Activated CD4-positive, CD25-positive, alpha-beta regulatory T cell treated with anti-CD3 and anti-CD28 coated beads, Interleukin-2, amount 50 U/mL, for 72 hours (primary cell): ENCODE measurements around the gene EVI2A.
"Not testable (repeated sequence)": the region's sequence is repeated elsewhere in the genome, so short reads cannot be mapped to it uniquely, and the experiment has no call there.

Experiments
- DNase-seq: peaks from one replicate; pipeline ENCODE4 v3.0.0; 2021

The EVI2A gene, protein sequence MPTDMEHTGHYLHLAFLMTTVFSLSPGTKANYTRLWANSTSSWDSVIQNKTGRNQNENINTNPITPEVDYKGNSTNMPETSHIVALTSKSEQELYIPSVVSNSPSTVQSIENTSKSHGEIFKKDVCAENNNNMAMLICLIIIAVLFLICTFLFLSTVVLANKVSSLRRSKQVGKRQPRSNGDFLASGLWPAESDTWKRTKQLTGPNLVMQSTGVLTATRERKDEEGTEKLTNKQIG

GRCh38 chr17:31321481-31321880 is at the start of gene EVI2A:
TSS of gene EVI2A (minus strand) at chr17:31321622. CDS start at chr17:31319013, 2,609 bp downstream.
- peak; percentile 48 for DNase-seq

DNA sequence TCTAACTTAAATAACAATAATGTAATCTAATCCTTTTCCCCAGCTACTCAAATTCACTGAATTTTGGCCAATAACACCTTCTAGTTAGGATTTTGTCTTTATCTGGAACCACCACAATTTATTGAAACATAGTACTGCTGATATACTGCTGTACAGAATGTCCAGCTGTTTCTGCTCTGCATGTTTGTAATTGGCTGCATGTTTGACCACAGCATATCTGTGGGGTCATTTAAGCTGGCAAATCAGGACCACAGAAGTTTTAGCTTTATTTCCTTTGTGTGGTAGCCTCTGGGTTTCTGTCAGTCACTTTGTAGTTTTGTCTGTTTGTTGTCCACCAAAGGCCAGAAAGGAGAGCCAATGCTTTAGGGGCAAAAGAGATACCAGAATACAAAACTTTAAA is 47.8 kb upstream of the EVI2A start:
- no peak for DNase-seq

DNA sequence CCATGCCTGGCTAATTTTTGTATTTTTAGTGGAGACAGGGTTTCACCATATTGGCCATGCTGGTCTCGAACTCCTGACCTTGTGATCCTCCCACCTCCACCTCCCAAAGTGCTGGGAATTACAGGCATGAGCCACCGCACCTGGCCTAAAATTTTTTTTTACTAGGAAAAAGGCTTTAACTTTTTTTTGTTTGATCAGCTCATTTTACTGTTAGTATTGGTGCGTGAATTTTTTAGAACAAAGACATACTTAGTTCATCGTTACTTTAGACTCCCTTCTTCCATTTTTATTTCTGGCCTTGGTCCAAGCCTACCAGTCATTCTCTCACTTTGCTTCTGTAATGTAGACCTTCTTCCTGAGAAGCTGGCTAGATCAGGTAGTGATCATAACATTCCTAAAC is 44.7 kb upstream of the EVI2A start:
- DNase-seq: no peak

GRCh38 chr17:31364012-31364411 is 42.6 kb upstream of the EVI2A start:
- no peak for DNase-seq

- DNase-seq: no peak
Measured at GRCh38 chr17:31357839-31358394, 36.5 kb upstream of the EVI2A start.

GRCh38 chr17:31357091-31357490 is 35.7 kb upstream of the EVI2A start:
- no peak for DNase-seq

- no peak for DNase-seq
Measured at GRCh38 chr17:31355935-31356334, 34.5 kb upstream of the EVI2A start.

GRCh38 chr17:31349454-31349853 is 28.0 kb upstream of the EVI2A start:
- no peak for DNase-seq

DNA sequence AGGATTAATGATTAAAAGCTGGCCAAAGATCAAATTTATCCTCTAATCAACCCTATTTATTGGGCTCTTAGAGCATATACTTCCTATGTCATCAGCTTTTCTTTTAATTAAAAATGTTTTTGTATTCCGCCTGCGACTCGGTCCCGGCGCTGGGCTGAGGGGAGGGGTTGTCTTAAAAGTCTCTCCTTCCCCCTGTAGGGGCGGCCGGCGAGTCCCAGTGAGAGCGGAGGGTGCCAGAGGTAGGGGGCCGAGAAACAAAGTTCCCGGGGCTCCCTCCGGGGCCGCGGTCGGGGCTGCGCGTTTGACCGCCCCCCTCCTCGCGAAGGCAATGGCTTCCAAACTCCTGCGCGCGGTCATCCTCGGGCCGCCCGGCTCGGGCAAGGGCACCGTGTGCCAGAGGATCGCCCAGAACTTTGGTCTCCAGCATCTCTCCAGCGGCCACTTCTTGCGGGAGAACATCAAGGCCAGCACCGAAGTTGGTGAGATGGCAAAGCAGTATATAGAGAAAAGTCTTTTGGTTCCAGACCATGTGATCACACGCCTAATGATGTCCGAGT is 23.8 kb upstream of the EVI2A start:
- not testable (repeated sequence) for DNase-seq

GRCh38 chr17:31339906-31340661 is 18.7 kb upstream of the EVI2A start:
- no peak for DNase-seq

DNA sequence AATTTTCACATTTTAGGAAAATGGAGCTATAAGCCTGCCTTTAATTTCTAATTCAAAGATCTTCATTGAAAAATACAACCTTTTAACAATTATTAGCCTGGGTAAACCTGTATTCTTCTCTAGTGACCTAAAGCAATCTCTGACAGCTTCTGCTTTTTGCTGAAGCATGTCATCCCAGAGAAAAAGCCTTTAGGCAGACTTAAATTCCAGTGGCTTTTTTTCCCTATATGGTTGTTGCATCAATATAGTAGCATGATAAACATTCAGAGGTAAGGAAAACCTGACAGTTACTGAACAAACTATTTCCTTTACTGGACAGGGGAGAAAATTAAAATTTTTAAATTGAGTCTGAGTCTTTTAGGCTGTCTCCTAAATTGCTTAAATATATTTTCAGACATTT is 7.8 kb upstream of the EVI2A start:
- DNase-seq: no peak

DNA sequence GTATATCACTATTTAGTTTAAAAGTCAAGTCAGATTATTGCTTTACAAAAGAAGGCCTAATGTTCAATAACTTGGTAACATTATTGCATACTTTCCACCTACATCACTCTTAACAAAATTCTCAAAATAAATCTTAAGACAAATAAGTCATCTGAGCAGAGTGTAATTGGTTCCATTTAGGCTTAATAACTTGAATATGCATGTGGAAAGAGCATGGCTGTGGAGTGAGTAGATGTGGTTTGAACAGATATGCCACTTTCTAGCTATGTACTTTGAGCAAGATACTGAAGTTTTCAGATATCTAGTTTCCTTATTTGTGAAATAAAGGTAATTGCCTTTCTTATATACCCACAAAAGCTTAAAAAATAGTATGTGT is 6.7 kb upstream of the EVI2A start:
- no peak for DNase-seq

DNA sequence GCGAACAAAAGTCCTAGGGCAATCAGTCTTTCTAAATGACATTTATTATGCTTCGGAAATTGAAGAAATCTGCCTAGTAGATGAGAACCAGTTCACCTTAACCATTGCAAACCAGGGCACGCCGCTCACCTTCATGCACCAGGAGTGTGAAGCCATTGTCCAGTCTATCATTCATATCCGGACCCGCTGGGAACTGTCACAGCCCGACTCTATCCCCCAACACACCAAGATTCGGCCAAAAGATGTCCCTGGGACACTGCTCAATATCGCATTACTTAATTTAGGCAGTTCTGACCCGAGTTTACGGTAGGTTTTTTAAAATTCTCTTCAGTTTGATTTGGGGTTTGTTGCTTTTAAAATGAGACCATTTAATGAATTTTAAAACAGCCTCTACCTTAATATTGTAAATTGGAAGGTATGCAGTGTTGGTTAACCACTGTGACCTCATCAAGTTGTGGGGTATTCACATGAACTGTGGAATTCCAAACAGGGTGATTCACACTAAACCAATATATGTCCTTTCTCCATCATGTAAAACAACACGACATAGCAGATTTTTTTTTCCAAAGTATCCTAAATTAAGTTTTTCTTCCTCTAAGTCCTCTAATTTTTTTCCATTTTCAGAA is 6.2 kb upstream of the EVI2A start:
- no peak for DNase-seq

- DNase-seq: no peak
Measured at GRCh38 chr17:31323551-31323950, 2.1 kb upstream of the EVI2A start.

DNA sequence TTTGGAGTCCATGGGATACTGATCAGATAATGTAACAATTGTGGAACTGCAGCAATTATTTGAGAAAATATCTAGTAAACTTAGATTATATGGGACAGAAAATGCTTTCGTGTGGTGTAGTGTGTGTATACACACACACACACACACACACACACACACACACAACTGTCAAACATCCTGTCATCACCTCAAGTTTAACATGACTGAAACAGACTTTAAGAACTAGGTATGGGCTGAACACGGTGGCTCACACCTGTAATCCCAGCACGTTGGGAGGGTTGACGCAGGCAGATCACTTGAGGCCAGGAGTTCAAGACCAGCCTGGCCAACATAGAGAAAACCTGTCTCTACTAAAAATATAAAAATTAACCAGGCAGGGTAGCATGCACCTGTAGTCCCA is 544 bp upstream of the EVI2A start:
- DNase-seq: no peak

DNA sequence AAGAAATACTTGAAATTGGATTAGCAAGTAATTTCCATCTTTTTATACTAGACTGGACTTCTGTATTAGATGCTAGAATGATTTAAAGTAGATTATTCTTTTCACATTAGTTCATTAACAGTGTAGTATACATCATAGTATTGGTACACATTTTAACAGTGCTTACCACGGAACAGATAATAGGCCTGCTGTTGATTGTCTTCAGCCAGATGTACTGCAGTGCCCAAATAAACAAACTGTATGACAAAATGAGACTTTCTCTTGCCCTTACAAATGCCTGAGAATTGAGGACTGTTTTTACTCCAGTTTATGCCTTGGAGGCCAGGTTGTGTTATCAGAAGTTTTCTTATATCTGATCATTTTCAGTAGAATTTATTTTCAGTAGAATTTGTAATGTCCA is 631 bp downstream of the EVI2A start:
- DNase-seq: no peak

DNA sequence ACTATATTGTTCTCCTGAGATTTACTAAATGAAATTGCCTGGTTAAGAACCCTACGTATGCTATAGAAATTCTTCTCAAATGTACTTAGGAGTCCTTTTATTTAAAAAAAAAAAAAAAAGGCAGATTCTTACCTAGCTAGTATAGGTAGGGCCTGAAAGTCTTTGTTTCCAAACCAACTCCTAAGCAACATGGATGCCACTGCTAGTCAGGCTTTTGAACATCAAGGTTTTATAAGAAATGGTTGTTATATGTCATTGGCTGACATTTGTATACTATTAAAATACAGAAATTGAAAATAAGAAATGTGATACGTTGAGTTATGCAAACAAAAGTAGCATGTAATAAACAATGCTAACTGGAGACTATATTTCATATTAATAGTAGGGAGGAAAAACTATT is 1.2 kb downstream of the EVI2A start:
- DNase-seq: no peak

DNA sequence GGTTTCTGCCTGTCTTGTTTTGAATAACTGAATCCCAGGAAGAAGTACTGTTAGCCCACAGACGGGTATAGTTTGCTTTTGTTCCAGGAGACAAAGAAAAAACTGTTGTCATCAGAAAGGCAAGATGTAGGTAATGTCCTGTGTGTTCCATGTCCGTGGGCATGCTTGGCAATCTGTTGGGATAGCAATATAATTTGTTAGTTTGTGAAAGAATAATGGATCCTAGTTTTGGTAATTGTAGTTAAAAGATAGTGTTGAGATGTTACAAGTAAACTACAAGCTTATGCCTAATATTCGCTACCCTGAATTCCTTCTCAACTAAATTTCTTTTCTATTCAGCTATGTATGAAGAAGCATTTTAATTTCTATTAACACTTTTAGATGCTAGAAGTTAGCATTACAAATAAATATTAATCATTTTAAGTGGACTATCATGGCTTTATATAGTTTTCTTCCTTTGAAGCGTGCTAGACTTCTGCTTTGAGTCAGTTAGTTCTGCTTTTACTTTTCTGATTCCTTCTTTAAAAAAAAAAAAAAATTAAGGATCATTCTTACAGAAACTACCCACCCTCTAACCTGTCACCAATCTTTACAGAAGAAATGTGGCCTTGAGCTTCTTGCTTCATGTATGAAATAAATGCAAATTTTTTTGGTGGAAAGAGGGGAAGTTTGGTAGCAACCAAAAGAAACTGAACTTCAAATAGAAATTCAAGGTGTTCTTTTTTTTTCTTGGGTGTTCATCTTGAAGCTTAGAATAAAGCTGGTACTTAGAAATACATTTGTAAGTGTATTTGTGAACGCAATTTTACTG is 2.4 kb downstream of the EVI2A start:
- DNase-seq: no peak

DNA sequence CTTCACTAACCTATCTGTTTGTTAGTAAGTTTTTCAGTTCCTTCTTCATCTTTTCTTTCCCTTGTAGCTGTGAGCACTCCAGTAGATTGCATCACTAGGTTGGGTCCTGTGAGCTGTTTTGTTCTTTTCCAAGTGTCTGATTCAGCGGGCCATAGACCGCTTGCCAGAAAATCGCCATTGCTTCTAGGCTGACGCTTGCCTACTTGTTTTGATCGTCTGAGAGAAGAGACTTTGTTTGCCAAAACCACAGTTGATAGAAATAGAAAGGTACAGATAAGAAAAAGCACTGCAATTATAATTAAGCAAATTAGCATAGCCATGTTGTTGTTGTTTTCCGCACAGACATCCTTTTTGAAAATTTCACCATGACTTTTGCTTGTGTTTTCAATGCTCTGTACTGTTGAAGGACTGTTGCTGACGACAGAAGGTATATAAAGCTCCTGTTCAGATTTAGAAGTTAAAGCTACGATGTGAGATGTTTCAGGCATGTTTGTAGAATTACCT is 3.1 kb downstream of the EVI2A start:
- peak; percentile 50 for DNase-seq

- DNase-seq: no peak
Measured at GRCh38 chr17:31314782-31315100, 6.7 kb downstream of the EVI2A start.

DNA sequence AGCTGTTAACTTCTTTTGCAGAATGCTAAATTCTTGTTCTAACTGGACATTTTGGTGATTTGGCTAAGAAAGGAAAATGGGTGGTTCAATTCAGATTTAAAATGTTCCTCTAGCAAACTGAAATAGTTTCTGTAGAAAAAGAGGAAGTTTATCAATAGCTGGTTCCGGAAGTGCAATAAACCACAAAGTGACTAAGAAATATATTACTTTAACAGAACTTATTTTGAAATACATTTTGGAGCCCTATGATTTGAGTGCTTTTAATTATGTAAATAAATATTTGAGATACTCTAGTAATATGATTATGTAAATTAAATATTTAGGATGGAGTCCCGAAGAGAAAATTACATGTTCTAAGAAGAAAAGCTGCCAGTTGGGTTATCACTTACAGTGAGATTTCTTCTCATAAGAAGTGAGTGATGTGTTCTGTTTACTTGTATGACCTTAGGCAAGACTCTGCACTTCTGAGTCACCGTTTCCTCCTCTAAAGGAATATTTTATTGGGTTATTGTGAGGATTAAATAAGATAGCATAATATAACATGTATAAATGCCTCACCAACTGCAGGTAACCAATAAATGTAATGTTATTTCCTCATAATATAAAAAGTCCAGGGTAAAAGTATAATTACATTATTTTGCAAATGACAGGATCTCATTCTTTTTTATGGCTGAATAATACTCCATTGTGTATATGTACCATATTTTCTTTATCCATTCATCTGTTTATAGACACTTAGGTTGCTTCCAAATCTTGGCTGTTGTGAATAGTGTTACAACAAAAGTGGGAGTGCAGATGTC is 7.2 kb downstream of the EVI2A start, which contains the start of gene EVI2B:
TSS of gene EVI2B (minus strand) at position 73 of the 800 bp plus-strand sequence. CDS start 8,445 bp downstream, outside the sequence.
- DNase-seq: no peak

DNA sequence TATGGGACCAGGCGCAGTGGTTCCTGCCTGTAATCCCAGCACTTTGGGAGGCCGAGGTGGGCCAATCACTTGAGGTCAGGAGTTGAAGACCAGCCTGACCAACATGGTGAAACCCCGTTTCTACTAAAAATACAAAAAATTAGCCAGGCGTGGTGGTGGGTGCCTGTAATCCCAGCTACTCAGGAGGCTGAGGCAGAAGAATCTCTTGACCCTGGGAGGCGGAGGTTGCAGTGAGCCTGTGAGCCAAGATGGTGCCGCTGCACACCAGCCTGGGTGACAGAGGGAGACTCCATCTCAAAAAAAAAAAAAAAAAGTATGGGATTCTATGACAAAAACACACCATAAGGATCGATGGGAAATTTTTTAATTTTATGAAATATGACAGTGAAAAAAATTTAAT is 9.2 kb downstream of the EVI2A start:
- DNase-seq: peak; percentile 34
